Stimulated activated CD4-positive, alpha-beta T cell treated with anti-CD3 and anti-CD28 coated beads, Interleukin-1b, Interleukin-23, amount 100 ng/mL, for 48 hours (primary cell): ENCODE results near the gene SPSB4.

Source experiments
- DNase-seq: peaks from one replicate; pipeline ENCODE4 v3.0.0-alpha.2; 2020

SPSB4 gene

DNA sequence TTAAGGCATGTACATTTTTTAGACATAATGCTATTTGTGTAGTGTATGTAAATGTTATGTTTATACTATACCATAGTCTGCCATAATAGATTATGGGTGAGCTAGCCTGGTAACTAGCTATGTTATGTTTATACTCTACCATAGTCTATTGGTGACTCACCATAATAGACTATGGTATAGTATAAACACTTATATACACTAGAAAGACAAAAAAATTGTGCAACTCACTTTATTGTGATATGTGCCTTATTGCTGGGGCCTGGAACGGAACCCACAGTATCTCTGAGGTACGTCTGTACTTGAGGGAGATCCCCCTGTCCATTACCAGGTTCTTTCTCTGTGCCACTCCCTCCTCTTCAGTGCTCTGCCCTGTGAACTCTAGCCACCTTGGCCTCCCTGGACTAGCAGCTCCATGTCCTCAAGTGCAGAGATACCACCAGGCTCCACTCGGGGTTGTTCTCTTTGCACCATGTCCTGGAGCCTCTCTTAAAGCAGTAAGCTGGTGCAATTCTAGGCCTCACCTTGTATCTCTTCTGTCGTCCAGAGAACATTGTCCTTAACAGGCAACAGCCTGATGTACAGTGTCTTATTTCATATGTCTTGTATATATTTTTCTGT is 119.6 kb downstream of the SPSB4 start:
- DNase-seq, result no peak

DNA sequence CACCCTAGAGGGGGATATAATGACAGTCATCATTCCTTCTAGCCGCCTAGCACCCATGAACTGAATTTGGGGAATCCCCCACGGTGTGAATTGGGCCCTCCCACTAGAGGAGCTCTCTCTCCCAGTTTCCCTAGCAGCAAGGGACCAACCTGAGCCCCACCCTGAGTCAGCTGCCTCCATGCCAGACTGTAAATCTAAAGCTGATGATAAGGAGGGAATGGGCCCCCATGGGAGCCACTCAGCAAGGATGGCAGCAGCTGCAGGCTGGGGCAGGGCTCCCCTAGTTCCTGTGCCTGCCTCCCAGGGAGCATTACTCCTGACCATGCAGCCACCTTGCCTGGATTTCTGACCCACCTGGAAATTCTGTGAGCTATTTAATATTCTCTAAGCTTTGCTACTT is 123.5 kb downstream of the SPSB4 start:
- DNase-seq, result no peak

DNA sequence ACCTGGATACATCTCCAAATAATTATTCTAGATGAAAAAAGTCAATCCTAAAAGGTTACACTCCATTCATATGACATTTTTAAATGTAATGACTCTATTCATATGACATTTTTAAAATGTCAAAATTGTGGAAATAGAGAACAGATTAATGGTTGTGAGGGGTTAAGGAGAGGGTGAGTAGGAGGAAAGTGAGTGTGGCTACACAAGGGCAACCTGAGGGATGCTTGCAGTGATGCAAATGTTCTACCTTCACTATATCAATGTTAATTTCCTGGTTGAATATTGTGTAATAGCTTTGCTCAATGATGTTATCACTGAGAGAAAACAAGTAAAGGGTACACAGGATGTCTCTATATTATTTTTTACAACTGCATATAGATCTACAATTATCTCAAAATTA is 125.6 kb downstream of the SPSB4 start:
- no peak for DNase-seq

DNA sequence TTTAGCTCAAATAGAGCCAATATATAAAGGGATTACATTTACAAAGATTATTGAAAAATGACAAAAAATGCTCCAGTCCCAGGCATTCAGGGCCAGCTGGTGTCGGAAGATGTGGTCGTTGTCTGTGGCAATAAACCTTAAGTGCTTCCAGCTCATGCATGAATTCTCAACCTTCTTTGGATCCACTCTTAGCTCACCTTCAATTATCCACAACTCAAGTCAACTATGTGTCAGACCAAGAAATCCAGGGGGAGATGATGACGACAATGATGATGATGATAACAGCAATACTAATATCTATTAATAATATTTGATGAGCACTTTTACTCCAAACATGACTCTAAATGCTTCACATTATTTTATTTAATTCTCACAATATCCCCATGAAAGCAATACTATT is 126.9 kb downstream of the SPSB4 start:
- DNase-seq, result no peak

DNA sequence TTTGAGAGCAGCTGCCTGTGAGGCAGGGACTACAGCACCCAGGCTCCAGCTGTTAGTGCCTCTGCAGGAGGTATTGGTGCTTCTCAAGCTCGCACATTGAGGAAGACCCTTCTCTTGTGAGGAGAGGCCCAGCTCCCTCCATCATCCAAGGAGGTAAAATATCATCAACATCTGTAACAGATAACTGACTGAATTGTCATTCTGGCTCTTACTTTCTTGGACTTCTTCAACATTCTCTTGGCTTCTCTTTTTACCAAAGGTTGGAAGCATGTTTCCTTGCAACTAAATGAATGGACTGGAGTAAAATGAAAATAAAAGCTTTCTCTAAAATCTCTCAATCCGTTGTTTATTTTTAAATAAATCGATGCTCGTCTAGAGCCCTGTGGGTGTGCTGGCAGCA is 127.4 kb downstream of the SPSB4 start:
- no peak for DNase-seq

DNA sequence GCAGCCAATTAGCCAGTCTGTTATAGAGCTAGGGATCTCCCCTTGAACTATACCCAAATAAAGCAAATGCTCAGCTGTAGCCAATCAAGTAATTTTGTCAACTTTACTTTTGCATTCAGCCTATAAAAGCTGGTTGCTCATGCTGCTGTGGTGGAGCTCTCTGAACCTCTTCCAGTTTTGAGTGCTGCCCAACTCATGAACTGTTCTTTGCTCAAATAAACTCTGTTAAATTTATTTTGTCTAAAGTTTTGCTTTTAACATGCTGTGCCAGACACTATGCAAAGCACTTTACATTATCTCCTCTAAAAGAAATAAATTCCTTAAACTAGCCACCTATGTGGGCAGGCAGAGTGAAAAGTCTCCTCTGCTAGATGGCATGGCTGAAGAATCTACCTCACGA is 128.8 kb downstream of the SPSB4 start:
- no peak for DNase-seq

DNA sequence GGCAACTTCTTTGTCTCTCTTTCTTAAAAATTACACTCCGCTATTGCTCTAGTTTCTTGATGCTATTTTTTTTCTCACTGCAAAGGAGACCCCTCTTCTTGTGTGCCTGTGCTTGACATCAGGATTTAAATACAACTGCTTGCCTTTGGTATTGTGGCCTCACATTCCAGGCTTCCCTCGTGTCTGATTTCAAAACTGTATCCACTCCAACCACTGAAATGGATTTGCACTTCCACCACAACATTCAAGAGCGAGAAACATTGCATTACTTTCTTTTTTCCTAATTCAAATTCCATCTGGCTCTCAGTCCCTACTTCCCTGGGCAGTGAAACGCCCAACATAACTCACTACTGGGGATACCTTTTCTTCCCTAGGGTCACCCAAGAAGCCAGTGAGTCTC is 130.0 kb downstream of the SPSB4 start:
- DNase-seq, result no peak

DNA sequence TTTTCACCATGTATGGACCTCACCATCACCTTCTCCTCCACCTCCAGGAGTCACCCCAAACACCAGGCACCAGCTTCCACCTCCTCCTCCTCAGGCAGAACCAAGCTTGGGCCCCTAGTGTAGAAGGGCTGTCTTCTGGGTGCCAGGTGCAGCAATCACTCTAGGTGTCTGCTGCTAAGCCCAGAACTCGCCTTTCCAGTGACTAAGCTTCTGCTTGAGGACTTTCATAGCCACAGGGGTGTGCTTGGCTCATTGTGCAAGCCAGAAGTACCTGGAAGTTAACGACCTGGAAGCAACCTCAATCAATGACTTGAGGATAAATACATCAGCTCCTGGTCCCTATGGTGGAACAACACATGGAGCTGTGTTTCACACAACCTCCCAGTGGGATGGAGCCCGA is 130.7 kb downstream of the SPSB4 start:
- no peak for DNase-seq

DNA sequence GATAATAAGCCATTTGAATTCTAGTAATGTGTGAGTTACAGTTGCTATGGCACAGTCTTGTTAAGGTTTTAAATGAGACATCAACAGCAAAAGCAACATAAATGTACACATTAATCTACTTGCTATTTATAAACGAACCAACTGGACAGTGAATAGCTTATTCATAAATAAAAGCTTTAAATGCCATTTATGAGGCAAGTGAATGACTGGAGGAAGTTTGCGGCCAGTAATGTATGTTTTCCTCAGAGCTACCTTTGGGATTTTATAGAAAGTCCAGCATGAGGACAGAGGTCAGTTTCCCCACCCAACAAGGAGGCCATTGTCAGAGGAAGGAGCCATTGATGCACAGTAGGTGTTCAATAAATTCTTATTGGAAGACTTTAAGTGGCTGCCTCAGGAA is 132.5 kb downstream of the SPSB4 start:
- DNase-seq, result no peak

DNA sequence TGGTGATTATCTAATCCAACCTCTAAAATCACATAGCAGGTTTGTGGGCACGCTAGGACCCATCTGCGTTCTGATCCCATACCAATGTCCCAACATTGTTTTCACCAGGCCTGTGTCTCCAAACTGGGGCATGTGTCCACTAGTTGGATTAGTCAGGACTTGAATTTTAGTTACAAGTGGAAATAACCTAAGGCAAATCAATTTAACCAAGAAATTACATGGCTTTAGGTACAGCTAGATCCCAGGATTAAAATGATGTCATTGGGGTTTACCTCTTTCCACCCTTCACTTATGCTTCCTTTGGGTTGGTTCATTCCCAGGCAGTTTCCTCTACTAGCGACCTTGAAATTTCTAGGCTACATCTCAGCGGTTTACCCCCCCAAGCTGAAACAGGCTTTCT is 133.3 kb downstream of the SPSB4 start:
- DNase-seq, result no peak

DNA sequence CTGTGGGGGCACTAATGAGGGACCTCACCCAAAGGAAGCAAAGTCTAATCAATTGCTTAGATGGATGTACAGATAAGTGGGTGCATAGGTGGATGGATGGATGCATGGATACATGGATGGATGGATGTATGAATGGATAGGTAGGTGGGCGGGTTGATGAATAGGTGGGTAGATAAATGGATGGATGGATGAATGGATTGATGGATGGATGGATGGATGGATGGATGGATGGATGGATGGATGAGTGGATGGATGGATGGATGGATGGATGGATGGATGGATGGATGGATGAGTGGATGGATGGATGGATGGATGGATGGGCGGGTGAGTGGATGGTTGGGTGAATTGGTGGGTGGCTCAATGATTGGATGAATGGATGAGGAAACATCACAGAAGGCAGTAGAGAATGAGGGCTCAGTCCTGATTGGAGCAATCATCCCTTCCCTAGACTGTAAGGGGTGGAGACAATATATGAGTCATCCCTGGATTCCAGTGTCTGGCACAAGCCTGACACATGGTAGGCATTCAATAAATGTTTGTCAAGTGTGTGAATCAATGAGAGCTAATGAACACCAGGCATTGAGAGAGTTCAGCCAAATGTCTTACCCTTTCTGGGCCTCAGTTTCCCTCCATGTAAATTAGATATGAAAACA is 140.1 kb downstream of the SPSB4 start:
- no peak for DNase-seq

DNA sequence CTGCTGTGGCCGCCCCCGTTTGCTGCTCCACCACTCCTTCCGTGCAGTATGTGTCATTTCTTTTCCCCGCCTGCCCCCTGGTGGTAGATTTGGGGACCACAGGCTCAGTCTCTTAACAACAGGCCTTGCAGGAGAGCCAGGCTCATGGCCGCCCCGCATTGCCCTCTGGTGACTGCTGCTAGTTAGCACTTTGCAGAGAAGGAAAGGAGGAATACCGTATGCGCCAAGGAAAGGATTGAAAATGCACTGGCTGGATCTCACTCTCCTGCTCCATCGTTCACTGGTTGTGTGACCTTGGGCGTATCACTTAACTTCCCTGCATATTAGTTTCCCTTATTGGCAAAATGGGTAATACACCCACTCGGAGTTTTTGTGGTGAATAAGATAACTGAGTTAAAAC is 141.2 kb downstream of the SPSB4 start:
- DNase-seq, result peak; percentile 96

DNA sequence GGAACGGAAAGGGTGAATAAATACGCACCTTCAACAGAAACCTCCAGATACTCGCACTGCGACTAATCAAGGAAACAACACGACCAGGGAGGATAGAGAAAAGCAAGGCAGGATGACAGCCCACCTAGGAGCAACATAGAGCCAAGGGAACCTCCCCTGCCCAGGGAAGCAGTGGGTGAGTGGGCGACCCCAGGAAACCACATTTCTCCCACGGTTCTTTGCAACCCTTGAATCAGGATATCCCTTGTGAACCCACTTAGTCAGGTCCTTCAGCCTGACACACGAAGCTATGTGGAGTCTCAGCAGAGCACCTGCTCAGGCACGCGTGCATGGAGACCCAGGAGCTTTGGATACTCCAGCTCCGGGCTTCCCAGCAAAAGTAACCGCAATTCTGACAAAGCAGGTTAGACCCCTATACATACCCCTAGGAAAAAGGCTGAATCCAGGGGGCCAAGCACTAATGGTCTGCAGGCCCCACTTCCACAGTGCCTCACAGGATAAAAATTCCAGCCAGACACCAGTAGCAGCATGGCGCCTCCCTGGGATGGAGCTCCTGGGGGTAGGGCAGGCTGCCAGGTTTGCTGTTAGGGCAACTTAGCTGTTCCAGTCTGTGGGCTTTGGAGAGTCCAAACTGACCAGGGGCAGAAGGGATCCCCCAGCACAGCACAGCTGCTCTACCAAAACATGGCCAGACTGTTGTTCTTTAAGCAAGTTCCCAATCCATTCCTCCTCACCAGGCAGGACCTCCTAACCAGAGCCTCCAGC is 142.1 kb downstream of the SPSB4 start:
- no peak for DNase-seq
